Tracheal epithelial cell (primary cell): Measurements from ENCODE around the gene CDY2A. TPM values are rescaled to one million over a fixed set of nuclear protein-coding genes. Genes with fewer than 3 reads are reported as not detected.

Experiments used
- total RNA-seq: library from RNA; depleted of rRNA; stranded (reverse); fragments of >200 nt; gene quantifications from 2 replicates; pipeline ENCODE4 v1.2.1, GENCODE V29; 2014

Gene CDY2A
- total RNA-seq = not detected in 2 replicates

GRCh38 chrY:18025487-18025886 is at the start of gene CDY2A:
Gene CDY2A (plus strand): TSS chrY:18025787. CDS start chrY:18026115, 328 bp downstream.

Other genes with a start within 250 kb of the CDY2A start
- gene CDY2B, start 145.6 kb upstream of the CDY2A start, total RNA-seq = not detected in 2 replicates